GF-D8 (cell line): Measurements from ENCODE around the gene SMARCC2.
A peak's percentile ranks its signal among the peaks of the same experiment; 100 is the strongest.

Experiments
- DNase-seq: peaks from one replicate; lab custom pipeline; 2025; lab: John Stamatoyannopoulos, UW

Gene SMARCC2

DNA sequence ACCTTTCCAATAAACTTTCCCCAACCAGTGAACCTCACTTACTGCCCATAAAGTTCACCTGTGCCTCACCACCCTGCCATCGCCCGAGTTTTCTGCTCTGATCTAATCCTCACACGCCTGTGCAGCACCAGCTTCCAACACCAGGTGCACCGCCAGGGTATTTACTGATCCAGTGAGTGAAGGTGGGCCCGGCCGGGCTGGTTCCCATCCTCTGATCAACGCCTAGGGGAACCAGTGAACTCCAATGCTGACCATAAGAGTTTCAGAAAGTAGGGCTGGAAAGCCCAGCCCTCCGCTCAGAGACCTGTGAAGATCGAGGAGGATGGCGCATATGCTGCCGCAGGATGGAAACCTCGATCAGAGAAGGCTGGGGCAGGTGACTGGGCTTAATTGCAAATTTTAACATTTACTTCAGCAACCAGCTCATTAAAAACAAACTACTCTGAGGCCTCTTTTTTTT, 37.6 kb downstream of the SMARCC2 start:
- no peak for DNase-seq

DNA sequence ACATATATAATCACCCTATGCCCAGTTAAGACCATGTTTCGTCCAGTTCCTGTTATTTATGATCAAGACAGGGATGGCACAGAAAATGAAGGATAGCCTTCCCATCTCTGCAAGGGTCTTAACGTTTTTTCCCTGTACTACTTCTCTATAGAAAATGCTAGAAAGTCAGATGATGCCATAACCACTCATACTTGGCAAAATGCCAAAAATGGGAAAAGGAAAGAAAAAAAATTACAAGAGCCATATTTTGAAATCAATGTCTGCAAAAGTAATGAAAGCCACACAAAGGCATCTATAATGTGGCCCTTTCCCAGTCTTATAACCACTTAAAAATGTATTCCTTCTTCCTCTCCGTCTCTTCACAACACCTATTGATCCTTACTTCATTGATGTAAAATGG, 38.7 kb downstream of the SMARCC2 start:
- DNase-seq = no peak

DNA sequence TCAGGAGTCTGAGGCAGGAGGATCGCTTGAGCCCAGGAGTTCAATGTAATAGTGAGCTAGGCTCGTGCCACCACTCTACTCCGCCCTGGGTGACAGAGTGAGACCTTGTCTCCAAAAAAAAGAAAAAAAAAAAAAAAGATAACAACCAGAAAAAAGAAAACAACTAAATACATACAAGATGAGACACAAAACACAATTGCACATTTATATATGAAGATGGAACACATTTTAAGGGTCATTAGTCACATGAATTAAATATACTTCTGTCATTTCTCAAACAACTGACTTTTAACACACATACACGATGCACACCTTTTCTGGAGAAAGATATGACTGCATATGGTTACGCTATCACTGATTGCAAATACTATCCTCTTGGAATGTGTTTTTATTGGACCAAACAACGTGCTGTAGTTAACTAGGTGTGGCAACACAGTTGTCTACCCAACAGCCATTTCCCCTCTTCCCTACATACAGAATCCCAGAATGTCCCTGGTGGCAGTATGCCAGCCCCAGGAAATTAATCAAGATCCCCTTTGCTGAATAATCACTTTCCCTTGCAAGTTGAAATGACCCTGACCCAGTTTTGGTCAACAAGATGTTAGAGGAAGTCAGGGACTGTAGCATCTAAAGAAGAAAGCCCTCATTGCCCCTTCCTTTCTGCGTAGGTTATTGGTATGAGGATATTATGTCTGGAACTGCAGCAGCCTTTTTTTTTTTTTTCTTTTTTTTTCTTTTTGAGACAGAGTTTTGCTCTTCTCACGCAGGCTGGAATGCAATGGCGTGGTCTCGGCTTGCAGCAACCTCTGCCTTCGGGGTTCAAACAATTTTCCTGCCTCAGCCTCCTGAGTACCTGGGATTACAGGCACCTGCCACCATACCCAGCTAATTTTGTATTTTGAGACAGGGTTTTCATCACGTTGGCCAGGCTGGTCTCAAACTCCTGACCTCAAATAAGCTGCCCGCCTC, 42.5 kb downstream of the SMARCC2 start:
- no peak for DNase-seq

GRCh38 chr12:56145217-56145616, 44.1 kb downstream of the SMARCC2 start:
- DNase-seq = no peak

DNA sequence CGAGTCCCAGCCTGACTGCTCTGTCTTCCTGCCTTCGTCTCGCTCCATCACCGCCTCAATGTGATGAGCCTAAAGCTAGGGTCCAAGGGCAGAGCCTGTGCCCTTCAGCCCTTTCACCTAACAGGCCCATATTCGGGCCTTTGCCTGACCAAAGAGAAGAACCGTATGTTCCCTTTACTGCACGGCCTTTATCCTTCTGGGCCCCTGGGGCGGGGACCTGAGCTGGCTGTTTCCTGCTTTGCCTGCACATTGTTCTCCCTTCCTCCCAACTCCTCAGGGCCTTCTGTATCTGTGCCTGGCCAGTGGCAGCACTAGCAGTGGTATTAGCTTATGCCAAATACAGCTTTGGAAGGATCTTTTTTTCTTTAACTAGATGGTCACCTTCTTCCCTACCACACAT, 45.4 kb downstream of the SMARCC2 start:
- DNase-seq = no peak

GRCh38 chr12:56143217-56143616, 46.1 kb downstream of the SMARCC2 start:
- no peak for DNase-seq

GRCh38 chr12:56141946-56142784, 47.1 kb downstream of the SMARCC2 start:
- no peak for DNase-seq

GRCh38 chr12:56137853-56138571, 51.3 kb downstream of the SMARCC2 start:
- DNase-seq = no peak

GRCh38 chr12:56134897-56135296, 54.4 kb downstream of the SMARCC2 start:
- no peak for DNase-seq

DNA sequence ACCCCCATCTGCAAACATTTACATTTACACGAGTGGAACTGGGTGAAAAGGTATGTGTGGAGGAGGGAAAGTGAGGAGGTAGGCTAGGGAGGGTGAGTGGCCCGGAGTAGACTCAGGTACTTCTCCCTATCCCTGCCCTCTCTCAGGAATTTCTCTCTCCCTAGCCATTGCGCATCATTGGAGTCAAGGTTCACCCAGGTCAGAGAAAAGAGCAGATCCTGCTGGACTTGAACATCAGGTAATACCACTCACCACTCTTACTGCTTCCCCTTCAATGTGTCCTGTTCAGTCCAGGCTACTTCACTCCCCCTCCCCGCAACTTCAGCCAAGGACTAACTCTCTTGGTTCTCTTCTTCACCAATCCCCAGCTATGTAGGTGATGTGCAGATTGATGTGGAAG, 58.4 kb downstream of the SMARCC2 start:
- no peak for DNase-seq

DNA sequence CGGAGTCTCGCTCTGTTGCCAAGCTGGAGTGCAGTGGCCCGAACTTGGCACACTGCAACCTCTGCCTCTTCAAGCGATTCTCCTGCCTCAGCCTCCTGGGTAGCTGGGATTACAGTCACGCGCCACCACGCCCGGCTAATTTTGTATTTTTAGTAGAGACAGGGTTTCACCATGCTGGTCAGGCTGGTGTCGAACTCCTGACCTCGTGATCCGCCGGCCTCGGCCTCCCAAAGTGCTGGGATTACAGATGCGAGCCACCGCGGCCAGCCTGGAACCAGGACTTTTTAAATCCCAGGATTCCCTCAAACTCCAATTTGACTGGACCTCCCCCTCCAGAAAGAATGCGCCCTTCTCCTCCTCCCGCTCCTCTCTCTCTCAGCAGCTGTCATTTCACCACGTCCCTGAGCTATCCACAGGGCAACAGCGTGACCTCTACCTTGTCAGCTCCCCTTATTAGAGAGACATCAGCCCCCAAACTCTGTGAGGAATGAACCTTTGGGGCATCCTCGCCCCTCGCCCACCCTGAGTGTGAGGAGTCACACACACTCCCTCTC, 59.3 kb downstream of the SMARCC2 start:
- DNase-seq = no peak

GRCh38 chr12:56129206-56129941, 59.9 kb downstream of the SMARCC2 start:
- peak; percentile 79 for DNase-seq

GRCh38 chr12:56128670-56129205, 60.5 kb downstream of the SMARCC2 start:
- DNase-seq = no peak

- peak; percentile 99 for DNase-seq
These were observed 61.2 kb downstream of the SMARCC2 start, which contains the start of gene ESYT1 for GRCh38 chr12:56127888-56128669. ESYT1 (plus strand) TSS chr12:56128267; CDS start chr12:56128320, 53 bp downstream.

- no peak for DNase-seq
These were observed 61.8 kb downstream of the SMARCC2 start for GRCh38 chr12:56127485-56127887.

DNA sequence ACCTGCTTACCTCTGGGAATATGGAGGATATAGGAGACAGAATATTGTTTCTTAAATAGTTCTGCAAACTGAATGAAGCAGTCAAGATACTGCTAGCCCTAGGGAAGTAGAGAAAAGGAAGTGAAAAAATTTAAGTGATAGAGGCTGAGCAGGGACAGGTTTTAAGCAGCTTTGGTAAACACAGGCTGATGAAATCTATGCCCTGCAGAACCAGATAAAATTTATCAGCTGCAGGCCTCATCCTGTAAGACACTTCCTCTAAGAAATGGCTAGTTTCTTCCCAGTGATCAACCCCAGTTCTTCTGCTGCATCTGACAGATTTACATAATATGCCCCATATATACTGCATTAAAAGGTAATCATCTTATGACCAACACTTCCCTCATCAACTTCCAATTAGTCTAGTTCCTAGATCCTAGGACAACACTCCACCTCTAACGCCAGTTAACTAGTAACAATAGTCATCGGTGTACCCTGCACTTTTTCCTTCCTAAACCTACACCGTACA, 62.5 kb downstream of the SMARCC2 start:
- DNase-seq = peak; percentile 93

- no peak for DNase-seq
These were observed 65.2 kb downstream of the SMARCC2 start for GRCh38 chr12:56124133-56124532.

GRCh38 chr12:56122637-56123036, 66.6 kb downstream of the SMARCC2 start:
- DNase-seq = no peak

DNA sequence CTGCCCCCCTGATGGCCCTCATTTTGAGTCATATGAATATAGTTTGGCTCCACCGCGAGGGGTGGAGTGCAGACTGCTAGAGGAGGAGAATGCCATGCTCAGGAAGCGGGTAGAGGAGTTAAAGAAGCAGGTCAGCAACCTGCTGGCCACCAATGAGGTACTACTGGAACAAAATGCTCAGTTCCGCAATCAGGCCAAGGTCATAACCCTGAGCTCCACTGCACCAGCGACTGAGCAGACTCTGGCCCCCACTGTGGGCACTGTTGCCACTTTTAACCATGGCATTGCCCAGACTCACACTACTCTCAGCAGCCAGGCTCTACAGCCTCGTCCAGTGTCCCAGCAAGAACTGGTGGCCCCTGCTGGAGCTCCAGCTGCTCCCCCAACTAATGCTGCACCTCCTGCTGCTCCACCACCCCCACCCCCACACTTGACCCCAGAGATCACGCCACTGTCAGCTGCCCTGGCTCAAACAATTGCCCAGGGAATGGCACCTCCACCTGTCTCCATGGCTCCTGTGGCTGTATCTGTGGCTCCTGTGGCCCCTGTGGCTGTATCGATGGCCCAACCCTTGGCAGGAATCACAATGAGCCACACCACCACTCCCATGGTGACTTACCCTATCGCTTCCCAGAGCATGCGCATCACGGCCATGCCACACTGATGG, 67.9 kb downstream of the SMARCC2 start:
- DNase-seq = no peak
